Activated gamma-delta T cell treated with Interleukin-2 at 50 U/mL for 16 hours (primary cell): ENCODE measurements around the gene CDC42EP5.
A peak's percentile ranks its signal among the peaks of the same experiment; 100 is the strongest.

ENCODE experiments used
- DNase-seq: peaks from one replicate; pipeline ENCODE4 v3.0.0-alpha.2; 2020

The CDC42EP5 gene

DNA sequence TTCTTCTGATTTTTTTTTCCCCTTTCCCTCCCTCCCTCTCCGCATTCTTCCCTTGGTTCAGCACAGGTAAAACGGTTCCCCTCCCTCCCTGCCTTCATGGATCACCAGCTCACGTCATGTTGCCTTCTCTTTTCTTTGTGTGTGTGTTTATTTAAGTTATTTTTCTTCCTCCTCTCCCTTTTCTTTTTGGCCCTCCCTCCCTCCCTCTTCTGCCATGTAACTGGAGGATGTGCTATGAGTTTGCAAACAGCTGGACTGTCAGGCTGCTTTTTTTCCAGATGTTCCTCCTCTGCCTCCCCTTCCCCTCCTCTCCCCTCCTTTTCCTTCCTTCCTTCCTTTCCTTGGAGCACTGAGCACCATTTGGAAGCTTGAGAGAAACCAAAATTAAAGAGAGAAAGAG, 11.5 kb downstream of the CDC42EP5 start:
- DNase-seq = no peak

- DNase-seq = no peak
Observed at GRCh38 chr19:54461210-54461609, 11.9 kb downstream of the CDC42EP5 start.

DNA sequence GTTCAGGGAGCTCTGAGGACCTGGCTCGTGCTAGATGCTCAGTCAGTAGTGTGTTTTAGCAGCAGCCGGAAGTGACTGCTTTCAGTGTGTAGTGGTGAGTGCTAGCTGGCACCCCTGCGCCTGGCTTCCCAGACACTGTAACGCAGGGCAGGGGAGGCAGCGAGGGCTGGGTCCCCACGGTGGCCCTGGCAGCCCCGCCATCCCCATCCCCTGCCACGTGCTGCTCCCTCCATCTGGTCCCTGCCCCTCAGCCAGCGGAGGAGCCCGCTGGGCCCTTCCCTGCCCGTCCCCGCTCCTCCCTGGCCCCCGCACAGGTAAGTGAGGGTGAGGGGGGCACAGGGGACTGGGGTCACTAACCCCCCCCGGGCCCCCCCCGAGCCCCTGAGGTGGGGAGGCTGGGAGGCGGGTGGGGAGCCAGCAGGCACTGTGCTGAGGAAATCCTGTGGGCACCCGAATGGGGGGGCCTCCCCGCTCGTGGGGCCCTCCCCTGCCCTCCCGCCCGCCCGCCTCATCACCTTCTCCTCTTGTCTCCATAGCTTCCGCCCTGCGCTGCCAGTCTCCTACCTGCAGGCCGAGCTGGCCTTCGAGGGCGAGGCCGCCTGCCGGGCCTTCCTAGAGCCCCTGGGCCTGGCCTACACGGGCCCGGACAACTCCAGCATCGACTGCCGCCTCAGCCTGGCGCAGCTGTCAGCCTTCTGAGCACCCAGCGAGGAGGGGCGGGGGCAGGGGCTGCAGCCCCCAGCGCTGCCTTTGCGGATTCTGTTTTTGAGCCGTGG, 12.7 kb downstream of the CDC42EP5 start:
- DNase-seq = no peak

GRCh38 chr19:54459282-54460229, 13.5 kb downstream of the CDC42EP5 start:
- no peak for DNase-seq

DNA sequence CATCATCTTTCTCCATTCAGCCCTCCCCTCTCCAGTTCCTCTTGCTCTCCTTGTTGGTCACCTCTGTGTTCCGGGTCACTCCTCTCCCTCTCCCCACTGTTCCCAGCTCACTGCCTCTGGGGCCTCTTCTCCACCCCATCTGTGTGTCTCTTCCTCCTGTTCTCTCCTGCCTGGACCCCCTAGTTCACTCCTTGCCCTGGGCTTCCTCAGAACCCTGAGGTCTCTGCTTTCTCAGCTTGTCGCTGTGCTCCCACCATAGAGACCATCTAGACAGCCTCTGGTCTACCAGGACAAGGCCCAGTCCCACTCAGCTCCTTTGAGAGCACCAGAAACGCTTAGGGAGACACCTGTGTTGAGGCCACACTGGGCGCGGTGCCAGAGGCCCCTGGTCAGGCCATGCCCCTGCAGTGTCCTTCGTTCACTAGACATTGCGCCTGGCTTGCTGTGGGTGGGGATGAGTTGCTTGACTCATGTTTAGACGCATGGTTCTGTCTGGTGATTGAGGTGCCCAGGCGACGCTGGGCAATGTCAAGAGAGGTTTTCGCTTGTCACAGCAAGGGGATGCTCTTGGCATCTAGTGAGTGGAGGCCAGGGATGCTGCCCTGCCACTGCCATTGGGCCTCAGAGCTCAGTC, 14.3 kb downstream of the CDC42EP5 start:
- DNase-seq = no peak

DNA sequence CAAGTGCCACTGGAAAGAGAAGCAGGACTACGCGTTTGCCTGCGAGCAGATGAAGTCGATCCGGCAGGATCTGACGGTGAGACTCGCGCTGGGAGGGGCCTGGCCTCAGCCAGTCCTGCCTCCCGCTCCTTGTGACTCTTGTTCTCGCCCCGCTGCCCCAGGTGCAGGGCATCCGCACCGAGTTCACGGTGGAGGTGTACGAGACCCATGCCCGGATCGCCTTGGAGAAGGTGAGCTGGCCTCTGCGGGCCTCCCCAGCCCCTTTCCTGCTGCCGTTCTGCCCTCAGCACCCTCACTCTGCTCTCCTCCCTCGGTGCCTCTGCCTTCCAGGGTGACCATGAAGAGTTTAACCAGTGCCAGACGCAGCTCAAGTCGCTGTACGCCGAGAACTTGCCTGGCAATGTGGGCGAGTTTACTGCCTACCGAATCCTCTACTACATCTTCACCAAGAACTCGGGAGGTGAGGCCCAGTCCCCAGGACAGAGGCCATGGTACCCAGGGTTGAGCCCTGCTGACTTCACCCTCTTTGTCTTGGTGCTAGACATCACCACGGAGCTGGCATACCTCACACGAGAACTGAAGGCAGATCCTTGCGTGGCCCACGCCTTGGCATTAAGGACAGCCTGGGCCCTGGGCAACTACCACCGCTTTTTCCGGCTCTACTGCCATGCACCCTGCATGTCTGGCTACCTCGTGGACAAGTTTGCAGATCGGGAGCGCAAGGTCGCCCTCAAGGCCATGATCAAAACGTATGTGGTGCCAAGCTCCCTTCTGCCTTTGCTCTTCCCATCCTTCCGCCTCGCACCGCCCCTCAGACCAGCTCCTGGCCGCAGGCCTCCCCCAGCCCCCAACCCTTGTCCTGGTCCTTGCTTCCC, 15.1 kb downstream of the CDC42EP5 start:
- DNase-seq = no peak

GRCh38 chr19:54456423-54457373, 16.4 kb downstream of the CDC42EP5 start:
- DNase-seq = no peak

- DNase-seq = no peak
Observed at GRCh38 chr19:54455786-54456422, 17.2 kb downstream of the CDC42EP5 start.

- no peak for DNase-seq
Observed at GRCh38 chr19:54454781-54455675, 18.1 kb downstream of the CDC42EP5 start.

DNA sequence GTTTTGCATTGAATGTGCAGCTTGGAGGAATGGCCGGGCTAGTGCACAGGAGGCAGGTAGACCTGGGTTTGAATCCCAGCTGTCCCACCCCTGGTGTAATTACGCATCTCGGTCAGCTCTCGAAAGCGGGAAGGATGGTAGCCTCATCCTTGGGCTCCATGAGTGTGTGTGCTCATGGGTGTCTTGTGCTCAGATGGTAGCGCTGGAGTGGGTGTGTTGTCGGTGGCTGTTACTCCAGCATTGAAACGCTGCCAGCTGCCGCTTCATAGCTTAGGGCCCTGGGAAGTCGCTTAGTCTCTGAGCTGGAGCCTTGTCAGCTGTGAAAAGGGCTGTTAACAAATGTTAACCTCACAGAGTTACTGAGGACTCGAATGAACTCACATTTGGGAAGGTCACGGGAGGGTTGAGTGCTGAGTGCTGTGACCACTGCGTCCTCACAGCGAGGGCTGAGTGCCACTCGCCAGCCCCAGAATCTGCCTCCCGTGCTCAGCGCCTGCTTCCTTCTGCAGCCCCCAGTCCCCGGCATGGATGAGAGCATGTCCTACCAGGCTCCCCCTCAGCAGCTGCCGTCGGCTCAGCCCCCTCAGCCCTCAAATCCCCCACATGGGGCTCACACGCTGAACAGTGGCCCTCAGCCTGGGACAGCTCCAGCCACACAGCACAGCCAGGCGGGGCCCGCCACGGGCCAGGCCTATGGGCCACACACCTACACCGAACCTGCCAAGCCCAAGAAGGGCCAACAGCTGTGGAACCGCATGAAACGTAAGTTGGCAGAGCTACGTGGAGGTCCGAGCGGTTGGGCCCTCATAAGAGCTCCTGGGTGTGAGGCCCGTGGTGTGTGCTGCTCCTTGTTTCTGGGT, 18.9 kb downstream of the CDC42EP5 start:
- DNase-seq = no peak

DNA sequence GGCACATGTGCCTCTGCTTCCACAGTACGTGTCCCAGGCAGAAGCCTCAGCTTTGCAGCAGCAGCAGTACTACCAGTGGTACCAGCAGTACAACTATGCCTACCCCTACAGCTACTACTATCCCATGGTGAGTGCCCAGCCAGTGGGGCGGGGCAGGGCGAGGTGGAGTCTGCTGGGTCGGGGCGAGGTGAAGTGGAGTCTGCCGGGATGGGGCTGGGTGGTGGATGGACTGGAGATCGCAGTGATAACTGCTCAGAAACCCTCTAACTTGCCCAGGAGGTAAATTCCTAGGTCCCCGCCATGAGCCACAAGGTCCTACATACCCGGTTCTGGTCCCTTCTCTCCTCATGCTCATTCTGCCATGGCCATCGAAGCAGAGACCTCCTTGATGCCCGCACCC, 20.5 kb downstream of the CDC42EP5 start:
- DNase-seq = no peak

DNA sequence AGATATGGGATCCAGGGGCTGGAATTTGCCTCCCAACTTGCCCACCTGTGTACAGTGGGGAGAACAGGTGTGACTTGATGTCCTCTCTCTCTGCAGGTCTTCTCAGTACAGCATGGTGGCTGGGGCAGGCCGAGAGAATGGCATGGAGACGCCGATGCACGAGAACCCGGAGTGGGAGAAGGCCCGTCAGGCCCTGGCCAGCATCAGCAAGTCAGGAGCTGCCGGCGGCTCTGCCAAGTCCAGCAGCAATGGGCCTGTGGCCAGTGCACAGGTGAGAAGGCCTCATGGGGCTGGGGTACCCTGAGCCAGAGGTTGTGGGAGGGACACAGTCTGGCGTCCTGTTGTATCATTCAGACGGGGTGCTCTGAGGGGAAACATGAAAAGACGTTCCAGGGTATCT, 21.1 kb downstream of the CDC42EP5 start:
- no peak for DNase-seq

- DNase-seq = no peak
Observed at GRCh38 chr19:54451331-54451871, 21.7 kb downstream of the CDC42EP5 start.

DNA sequence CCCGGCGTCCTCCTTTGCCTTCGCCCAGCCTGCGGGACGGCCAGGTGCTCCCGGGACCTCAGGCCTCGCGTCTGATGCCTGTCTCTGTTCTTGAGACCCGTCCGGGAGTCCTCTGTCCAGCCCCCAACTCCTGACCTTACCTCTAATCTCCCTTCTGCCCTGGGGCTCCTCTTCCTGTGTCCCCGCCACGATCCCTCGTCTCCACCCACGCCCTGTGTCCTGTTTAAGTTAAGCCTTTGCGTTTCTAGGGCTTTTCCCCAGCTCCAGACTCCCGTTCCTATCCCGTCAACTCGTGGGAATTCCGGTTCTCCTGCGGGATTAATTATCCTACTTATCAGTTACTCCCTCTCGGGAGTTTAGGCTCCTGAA, 23.4 kb downstream of the CDC42EP5 start:
- DNase-seq = no peak

DNA sequence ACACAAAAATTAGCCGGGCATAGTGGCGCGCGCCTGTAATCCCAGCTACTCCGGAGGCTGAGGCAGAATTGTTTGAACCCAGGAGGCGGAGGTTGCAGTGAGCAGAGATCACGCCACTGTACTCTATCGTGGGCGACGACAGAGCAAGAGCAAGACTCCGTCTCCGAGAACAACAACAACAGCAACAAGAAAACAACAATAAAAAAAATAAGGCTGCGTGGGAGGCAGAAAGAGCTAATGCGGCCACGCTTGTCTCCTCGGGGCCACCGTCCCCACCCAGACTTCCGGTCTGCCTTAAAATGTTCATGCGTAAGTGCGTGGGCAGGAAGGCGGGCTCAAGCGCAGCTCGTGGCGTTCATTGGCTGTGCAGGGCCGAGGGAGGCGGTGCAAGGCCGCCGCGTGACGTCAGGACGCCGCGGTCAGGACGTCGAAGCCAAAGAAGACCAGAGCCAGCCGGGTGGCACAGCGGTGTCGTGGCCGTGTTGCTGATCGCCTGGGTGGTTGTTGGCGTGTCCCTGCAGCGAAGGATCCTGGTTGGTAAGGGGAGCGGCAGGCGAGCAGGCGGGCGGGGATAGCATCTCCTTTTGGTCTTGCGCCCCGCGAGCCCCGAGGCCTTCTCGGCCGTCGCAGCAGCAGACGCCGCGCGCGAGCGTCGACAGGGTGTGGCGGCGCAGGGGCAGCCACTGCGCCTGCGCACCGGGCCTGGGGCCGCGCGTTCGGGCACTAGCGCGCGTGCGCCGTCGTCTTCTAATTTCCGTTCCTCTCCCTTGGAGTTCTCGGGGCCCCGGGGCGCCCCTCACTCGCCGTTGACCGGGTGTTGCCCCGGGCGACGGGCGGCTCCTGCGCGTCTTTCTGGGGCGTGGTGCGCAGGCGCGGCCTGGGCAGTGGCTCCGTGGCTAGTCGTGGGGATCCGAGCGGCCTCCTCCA, 24.1 kb downstream of the CDC42EP5 start, which contains the start of gene LENG8:
TSS of gene LENG8 (plus strand) at position 426 of the 927 bp plus-strand sequence. CDS start 2,146 bp downstream, outside the sequence.
- peak; percentile 97 for DNase-seq

- DNase-seq = no peak
Observed at GRCh38 chr19:54448040-54448773, 24.9 kb downstream of the CDC42EP5 start.
